ENCODE results near the gene PSD. TPM values are rescaled to one million over a fixed set of nuclear protein-coding genes. Genes with fewer than 3 reads are reported as not detected.
A peak's percentile ranks its signal among the peaks of the same experiment; 100 is the strongest.

The PSD gene
- total RNA-seq, 2 experiments from 2014 or later: 3.6 to 4.3 TPM

- H3K27ac Mint-ChIP-seq: no peak overlapping the region
- no peak overlapping the region for H3K4me3 Mint-ChIP-seq
- no peaks in the 10 kb centered on the region for H3K9me3 Mint-ChIP-seq
- no peak for ATAC-seq (ENCODE audit: low read depth)
- peaks cover 19% of the 10 kb centered on the region for H3K4me1 Mint-ChIP-seq
- no peaks in the 10 kb centered on the region for H3K36me3 Mint-ChIP-seq
- DNase-seq: no peak
- peaks cover 42% of the 10 kb centered on the region for H3K27me3 Mint-ChIP-seq
- POLR2A ChIA-PET: interaction anchor here (1.9 to 3.4 kb wide), 2 partner anchors 9 kb away, joined by 5 to 20 read pairs; partner anchors contain the start of gene FBXL15
Observed at GRCh38 chr10:102412293-102412692, 6.3 kb downstream of the PSD start.

GRCh38 chr10:102411341-102412255, 7.0 kb downstream of the PSD start:
- peaks cover 39% of the 10 kb centered on the region for H3K27me3 Mint-ChIP-seq
- peaks cover 20% of the 10 kb centered on the region for H3K4me1 Mint-ChIP-seq
- no peaks in the 10 kb centered on the region for H3K36me3 Mint-ChIP-seq
- no peaks in the 10 kb centered on the region for H3K9me3 Mint-ChIP-seq
- H3K4me3 Mint-ChIP-seq: peak overlapping the region; percentile 62
- H3K27ac Mint-ChIP-seq: peak overlapping the region; percentile 11
- POLR2A ChIA-PET: interaction anchor here (3.4 kb wide), 1 partner anchor 9 kb away, joined by 20 read pairs; the partner anchor contains the start of gene FBXL15
- ATAC-seq (ENCODE audit: low read depth) (no peak), DNase-seq (peak; percentile 28)

GRCh38 chr10:102410429-102411073, 8.0 kb downstream of the PSD start:
- Mint-ChIP-seq H3K27ac (no peak overlapping the region), H3K4me1 (peaks cover 22% of the 10 kb centered on the region), H3K27me3 (peaks cover 35% of the 10 kb centered on the region), H3K36me3 (no peaks in the 10 kb centered on the region), H3K4me3 (peak overlapping the region; percentile 74), H3K9me3 (no peaks in the 10 kb centered on the region)
- DNase-seq: peak; percentile 68
- POLR2A ChIA-PET: interaction anchor here (1.2 to 3.4 kb wide), 3 partner anchors 10 to 22 kb away, joined by 5 to 20 read pairs (median 7); partner anchors contain the start of genes CUEDC2 and FBXL15
- ATAC-seq (ENCODE audit: low read depth): no peak

- peak overlapping the region; percentile 11 for H3K27ac Mint-ChIP-seq
- no peak for ATAC-seq (ENCODE audit: low read depth)
Observed at GRCh38 chr10:102409604-102410428, 8.8 kb downstream of the PSD start.

GRCh38 chr10:102408728-102409603, 9.6 kb downstream of the PSD start:
- H3K36me3 Mint-ChIP-seq: no peaks in the 10 kb centered on the region
- H3K9me3 Mint-ChIP-seq: no peaks in the 10 kb centered on the region
- DNase-seq (peak; percentile 72), ATAC-seq (ENCODE audit: low read depth) (peak; percentile 59)
- peaks cover 23% of the 10 kb centered on the region for H3K4me1 Mint-ChIP-seq
- no peak overlapping the region for H3K27ac Mint-ChIP-seq
- H3K4me3 Mint-ChIP-seq: peak overlapping the region; percentile 74
- H3K27me3 Mint-ChIP-seq: peaks cover 29% of the 10 kb centered on the region
- POLR2A ChIA-PET: interaction anchor here (1.0 to 3.4 kb wide), 4 partner anchors 10 to 24 kb away, joined by 3 to 20 read pairs (median 6); partner anchors contain the start of genes CUEDC2 and FBXL15

More at GRCh38 chr10:102409604-102410428, 8.8 kb downstream of the PSD start:
- peak; percentile 34 for DNase-seq
- POLR2A ChIA-PET: interaction anchor here (1.0 to 3.4 kb wide), 4 partner anchors 11 to 23 kb away, joined by 3 to 20 read pairs (median 6); partner anchors contain the start of genes CUEDC2 and FBXL15
- Mint-ChIP-seq H3K36me3 (no peaks in the 10 kb centered on the region), H3K27me3 (peaks cover 35% of the 10 kb centered on the region), H3K4me3 (peak overlapping the region; percentile 74), H3K9me3 (no peaks in the 10 kb centered on the region), H3K4me1 (peaks cover 23% of the 10 kb centered on the region)

GRCh38 chr10:102408131-102408727, 10.4 kb downstream of the PSD start:
- peaks cover 22% of the 10 kb centered on the region for H3K4me1 Mint-ChIP-seq
- H3K9me3 Mint-ChIP-seq: no peaks in the 10 kb centered on the region
- DNase-seq (no peak), ATAC-seq (ENCODE audit: low read depth) (no peak)
- POLR2A ChIA-PET: no interaction called here
- no peak overlapping the region for H3K27ac Mint-ChIP-seq
- H3K27me3 Mint-ChIP-seq: peaks cover 28% of the 10 kb centered on the region
- peak overlapping the region; percentile 40 for H3K4me3 Mint-ChIP-seq
- H3K36me3 Mint-ChIP-seq: no peaks in the 10 kb centered on the region

GRCh38 chr10:102407425-102408130, 11.0 kb downstream of the PSD start:
- no peaks in the 10 kb centered on the region for H3K9me3 Mint-ChIP-seq
- DNase-seq: no peak
- POLR2A ChIA-PET: interaction anchor here (0.9 to 1.4 kb wide), 2 partner anchors 25 to 27 kb away, joined by 3 read pairs; partner anchors contain the start of gene CUEDC2
- H3K27ac Mint-ChIP-seq: no peak overlapping the region
- peaks cover 17% of the 10 kb centered on the region for H3K4me1 Mint-ChIP-seq
- H3K4me3 Mint-ChIP-seq: no peak overlapping the region
- no peaks in the 10 kb centered on the region for H3K36me3 Mint-ChIP-seq
- no peak for ATAC-seq (ENCODE audit: low read depth)
- H3K27me3 Mint-ChIP-seq: peaks cover 28% of the 10 kb centered on the region

- DNase-seq (no peak), ATAC-seq (ENCODE audit: low read depth) (no peak)
- Mint-ChIP-seq H3K9me3 (no peaks in the 10 kb centered on the region), H3K4me3 (no peak overlapping the region), H3K36me3 (no peaks in the 10 kb centered on the region), H3K4me1 (peaks cover 17% of the 10 kb centered on the region), H3K27me3 (peaks cover 26% of the 10 kb centered on the region), H3K27ac (no peak overlapping the region)
- POLR2A ChIA-PET: interaction anchor here (0.6 to 1.4 kb wide), 3 partner anchors 12 to 28 kb away, joined by 3 read pairs; partner anchors contain the start of gene CUEDC2
Observed at GRCh38 chr10:102406815-102407214, 11.8 kb downstream of the PSD start.

- Mint-ChIP-seq H3K4me3 (no peak overlapping the region), H3K9me3 (no peaks in the 10 kb centered on the region), H3K27me3 (peaks cover 16% of the 10 kb centered on the region), H3K4me1 (peaks cover 14% of the 10 kb centered on the region), H3K36me3 (peaks cover 1% of the 10 kb centered on the region), H3K27ac (no peak overlapping the region)
- ATAC-seq (ENCODE audit: low read depth) (no peak), DNase-seq (no peak)
- POLR2A ChIA-PET: interaction anchor here (1.1 to 1.6 kb wide), 2 partner anchors 10 to 16 kb away, joined by 3 to 8 read pairs; partner anchors contain the start of gene NFKB2
Observed at GRCh38 chr10:102405632-102406031, 13.0 kb downstream of the PSD start.

GRCh38 chr10:102405108-102405571, 13.4 kb downstream of the PSD start:
- no peaks in the 10 kb centered on the region for H3K9me3 Mint-ChIP-seq
- H3K27ac Mint-ChIP-seq: no peak overlapping the region
- no peak overlapping the region for H3K4me3 Mint-ChIP-seq
- no peak for DNase-seq
- H3K27me3 Mint-ChIP-seq: peaks cover 14% of the 10 kb centered on the region
- peaks cover 4% of the 10 kb centered on the region for H3K36me3 Mint-ChIP-seq
- H3K4me1 Mint-ChIP-seq: peaks cover 16% of the 10 kb centered on the region
- POLR2A ChIA-PET: interaction anchor here (1.1 to 1.6 kb wide), 2 partner anchors 10 to 16 kb away, joined by 3 to 8 read pairs; partner anchors contain the start of gene NFKB2
- no peak for ATAC-seq (ENCODE audit: low read depth)

All from activated naive CD8-positive, alpha-beta T cell treated with anti-CD3 and anti-CD28 coated beads, Interleukin-2, amount 10 ng/mL, durations not matched to agents 7 days and 5 days (primary cell).